ENCODE measurements around the gene AAMP.

DNA sequence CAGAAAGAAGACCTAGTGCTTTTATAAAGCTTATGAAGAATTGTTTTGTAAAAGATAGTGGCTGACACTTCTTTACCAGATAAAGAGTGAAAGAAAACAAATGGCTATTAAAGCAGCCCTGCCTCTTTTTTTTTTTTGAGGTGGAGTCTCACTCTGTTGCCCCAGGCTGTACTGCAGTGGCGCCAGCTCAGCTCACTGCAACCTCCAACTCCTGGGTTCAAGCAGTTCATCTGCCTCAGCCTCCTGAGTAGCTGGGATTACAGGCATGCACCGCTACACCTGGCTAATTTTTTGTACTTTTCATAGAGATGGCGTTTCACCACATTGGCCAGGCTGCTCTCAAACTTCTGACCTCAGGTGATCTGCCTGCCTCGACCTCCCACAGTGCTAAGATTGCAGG, 40.1 kb downstream of the AAMP start:
- TF ChIP-seq, protein P1, sequence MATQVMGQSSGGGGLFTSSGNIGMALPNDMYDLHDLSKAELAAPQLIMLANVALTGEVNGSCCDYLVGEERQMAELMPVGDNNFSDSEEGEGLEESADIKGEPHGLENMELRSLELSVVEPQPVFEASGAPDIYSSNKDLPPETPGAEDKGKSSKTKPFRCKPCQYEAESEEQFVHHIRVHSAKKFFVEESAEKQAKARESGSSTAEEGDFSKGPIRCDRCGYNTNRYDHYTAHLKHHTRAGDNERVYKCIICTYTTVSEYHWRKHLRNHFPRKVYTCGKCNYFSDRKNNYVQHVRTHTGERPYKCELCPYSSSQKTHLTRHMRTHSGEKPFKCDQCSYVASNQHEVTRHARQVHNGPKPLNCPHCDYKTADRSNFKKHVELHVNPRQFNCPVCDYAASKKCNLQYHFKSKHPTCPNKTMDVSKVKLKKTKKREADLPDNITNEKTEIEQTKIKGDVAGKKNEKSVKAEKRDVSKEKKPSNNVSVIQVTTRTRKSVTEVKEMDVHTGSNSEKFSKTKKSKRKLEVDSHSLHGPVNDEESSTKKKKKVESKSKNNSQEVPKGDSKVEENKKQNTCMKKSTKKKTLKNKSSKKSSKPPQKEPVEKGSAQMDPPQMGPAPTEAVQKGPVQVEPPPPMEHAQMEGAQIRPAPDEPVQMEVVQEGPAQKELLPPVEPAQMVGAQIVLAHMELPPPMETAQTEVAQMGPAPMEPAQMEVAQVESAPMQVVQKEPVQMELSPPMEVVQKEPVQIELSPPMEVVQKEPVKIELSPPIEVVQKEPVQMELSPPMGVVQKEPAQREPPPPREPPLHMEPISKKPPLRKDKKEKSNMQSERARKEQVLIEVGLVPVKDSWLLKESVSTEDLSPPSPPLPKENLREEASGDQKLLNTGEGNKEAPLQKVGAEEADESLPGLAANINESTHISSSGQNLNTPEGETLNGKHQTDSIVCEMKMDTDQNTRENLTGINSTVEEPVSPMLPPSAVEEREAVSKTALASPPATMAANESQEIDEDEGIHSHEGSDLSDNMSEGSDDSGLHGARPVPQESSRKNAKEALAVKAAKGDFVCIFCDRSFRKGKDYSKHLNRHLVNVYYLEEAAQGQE (IDR thresholded peaks at IDR 0.05; ENCODE audit: insufficient read depth in 1 of 2, low read depth in 2 of 2, low read length in 2 of 2) = no peak
- TF ChIP-seq SIN3A (IDR thresholded peaks at IDR 0.05; ENCODE audit: borderline replicate concordance, insufficient read depth, low read length) (no peak), POLR2AphosphoS5 (IDR thresholded peaks at IDR 0.05; ENCODE audit: low read depth, low read length) (no peak)

Measured in PFSK-1 (cell line).